CD4-positive, alpha-beta T cell (primary cell): ENCODE data around the gene KCNQ2. TPM values are rescaled to one million over a fixed set of nuclear protein-coding genes. Genes with fewer than 3 reads are reported as not detected.

ENCODE experiments used
- ATAC-seq: fragments of 200-7000 bp; cut with Tn5 transposase; one replicate; pipeline ENCODE4 v1.10.0; 2022; ENCODE audit warnings: mild to moderate bottlenecking; ENCODE audit not compliant: poor library complexity
- CTCF ChIA-PET: fragments of 350-600 bp; sonication (Branson Sonifier 250); formaldehyde crosslinking; loops from one replicate; lab custom pipeline; 2021; ENCODE audit warnings: antibody characterized with exemption, inconsistent platforms; lab: Charles Lee
- POLR2A ChIA-PET: fragments of 350-600 bp; sonication (Branson Sonifier 250); formaldehyde crosslinking; loops from one replicate; lab custom pipeline; 2021; ENCODE audit warnings: antibody characterized with exemption, inconsistent platforms; lab: Charles Lee
- DNase-seq, 14 experiments: peaks; one replicate each; pipeline ENCODE4 v3.0.0-alpha.2; 2013 to 2020; ENCODE audit warnings: mixed read lengths in 2 of 14
- H3K27ac ChIP-seq, 2 donors: one replicate each; pipeline versions ENCODE4 v1.5.1 to v1.7.0; 2013; ENCODE audit warnings: low read length in 2 of 2, low read depth in 1 of 2, mild to moderate bottlenecking in 1 of 2
- H3K27me3 ChIP-seq, 2 experiments: 1 replicate in 1 of 2; 2 replicates in 1 of 2; pipeline versions ENCODE4 v1.6.1 to v1.7.0; 2013; ENCODE audit warnings: low read length in 2 of 2, control low read depth in 1 of 2, mild to moderate bottlenecking in 1 of 2, moderate library complexity in 1 of 2; ENCODE audit not compliant: insufficient read depth in 2 of 2, control insufficient read depth in 1 of 2
- H3K36me3 ChIP-seq: one replicate; pipeline ENCODE4 v1.6.1; 2013; ENCODE audit warnings: low read length, control low read depth; ENCODE audit not compliant: insufficient read depth
- H3K4me1 ChIP-seq: one replicate; pipeline ENCODE4 v1.6.1; 2013; ENCODE audit warnings: low read length, control low read depth; ENCODE audit not compliant: insufficient read depth
- H3K4me3 ChIP-seq: one replicate; pipeline ENCODE4 v1.5.1; 2013; ENCODE audit warnings: mild to moderate bottlenecking, low read length, moderate library complexity
- H3K9me3 ChIP-seq, 2 experiments: 1 replicate in 1 of 2; 2 replicates in 1 of 2; pipeline versions ENCODE4 v1.6.1 to v1.7.0; 2013; ENCODE audit warnings: low read length in 2 of 2, mild to moderate bottlenecking in 2 of 2, control low read depth in 1 of 2, moderate library complexity in 1 of 2; ENCODE audit not compliant: control insufficient read depth in 1 of 2, insufficient read depth in 1 of 2
- H3K27ac Mint-ChIP-seq: one replicate; pipeline ENCODE4 v1.8.0; 2020; ENCODE audit warnings: mixed read lengths
- H3K27me3 Mint-ChIP-seq: one replicate; pipeline ENCODE4 v1.8.0; 2021; ENCODE audit warnings: mixed read lengths
- H3K36me3 Mint-ChIP-seq: one replicate; pipeline ENCODE4 v1.8.0; 2021; ENCODE audit warnings: low read depth, mixed read lengths
- H3K4me1 Mint-ChIP-seq: one replicate; pipeline ENCODE4 v1.8.0; 2021; ENCODE audit warnings: low read depth, mixed read lengths
- H3K4me3 Mint-ChIP-seq: one replicate; pipeline ENCODE4 v1.8.0; 2020; ENCODE audit warnings: mild to moderate bottlenecking, mixed read lengths
- H3K9me3 Mint-ChIP-seq: one replicate; pipeline ENCODE4 v1.8.0; 2020; ENCODE audit warnings: mixed read lengths
- CTCF ChIP-seq: fragments of 200-600 bp; IDR thresholded peaks from one replicate; pipeline ENCODE4 v1.8.0; 2022; ENCODE audit warnings: antibody characterized with exemption, mild to moderate bottlenecking
- intact Hi-C, 2 experiments: fragments of 100-400 bp; cut with DNase I in 1 of 2; cut with micrococcal nuclease in 1 of 2; formaldehyde crosslinking; loops; one replicate each; pipeline versions ENCODE4 v1.15.1 to v1.9.0; 2023 to 2025; cut with DNase I, micrococcal nuclease
- total RNA-seq, 174 experiments: library from RNA in 2 of 174; stranded (reverse) in 2 of 174; gene quantifications; one replicate each; pipeline ENCODE4 v1.2.3 and lab custom pipeline; 2021 to 2026

Gene KCNQ2
- total RNA-seq, 2 experiments from 2014 or later = not detected

DNA sequence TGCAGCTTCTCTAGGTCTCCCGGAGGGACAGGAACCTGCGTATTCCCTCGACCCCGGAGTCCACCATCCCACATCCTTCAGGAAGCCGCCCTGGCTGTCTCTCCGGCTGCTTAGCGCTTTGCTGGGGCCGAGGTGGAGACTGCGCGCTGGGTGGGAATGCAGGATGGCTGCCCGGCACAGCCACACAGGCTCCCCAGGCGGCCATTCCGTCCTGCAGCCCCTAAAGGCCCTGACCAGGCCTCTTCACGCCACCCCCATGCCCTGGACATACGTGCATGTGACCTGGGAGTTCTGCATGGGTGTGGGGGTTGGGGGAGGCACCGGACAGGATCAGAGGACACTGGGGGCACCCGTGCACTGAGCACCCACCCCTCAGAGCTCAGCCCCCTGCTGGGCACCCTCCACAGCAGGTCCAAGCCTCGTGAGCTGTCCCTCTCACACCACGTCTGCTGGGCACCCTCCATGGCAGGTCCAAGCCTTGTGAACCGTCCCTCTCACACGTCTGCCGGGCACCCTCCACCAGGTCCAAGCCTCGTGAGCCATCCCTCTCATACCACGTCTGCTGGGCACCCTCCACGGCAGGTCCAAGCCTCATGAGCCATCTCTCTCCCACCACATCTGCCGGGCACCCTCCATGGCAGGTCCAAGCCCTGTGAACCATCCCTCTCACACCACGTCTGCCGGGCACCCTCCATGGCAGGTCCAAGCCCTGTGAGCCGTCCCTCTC lies 70.9 kb downstream of the KCNQ2 start:
- H3K27ac ChIP-seq = no peak overlapping the region
- H3K4me3 ChIP-seq = no peak overlapping the region
- DNase-seq (no peak), ATAC-seq (no peak)
- Mint-ChIP-seq H3K4me3 (no peak overlapping the region), H3K4me1 (no peaks in the 10 kb centered on the region), H3K27me3 (peaks cover 5% of the 10 kb centered on the region), H3K9me3 (no peaks in the 10 kb centered on the region), H3K36me3 (no peaks in the 10 kb centered on the region), H3K27ac (no peak overlapping the region)
- H3K9me3 ChIP-seq = no peaks in the 10 kb centered on the region
- POLR2A ChIA-PET = no interaction called here
- TF ChIP-seq CTCF = no peak
- CTCF ChIA-PET = no interaction called here
- H3K4me1 ChIP-seq = no peaks in the 10 kb centered on the region
- intact Hi-C loops = no loop called here
- H3K36me3 ChIP-seq = no peaks in the 10 kb centered on the region
- peaks cover 0 to 3% of the 10 kb centered on the region in 2 experiments for H3K27me3 ChIP-seq

- H3K27ac ChIP-seq = no peak overlapping the region
- DNase-seq (no peak), ATAC-seq (no peak)
- Mint-ChIP-seq H3K4me3 (no peak overlapping the region), H3K27ac (no peak overlapping the region), H3K9me3 (no peaks in the 10 kb centered on the region), H3K36me3 (no peaks in the 10 kb centered on the region), H3K27me3 (peaks cover 6% of the 10 kb centered on the region), H3K4me1 (no peaks in the 10 kb centered on the region)
- H3K27me3 ChIP-seq = peaks cover 0 to 3% of the 10 kb centered on the region in 2 experiments
- no peaks in the 10 kb centered on the region for H3K9me3 ChIP-seq
- H3K4me3 ChIP-seq = no peak overlapping the region
- H3K4me1 ChIP-seq = no peaks in the 10 kb centered on the region
- H3K36me3 ChIP-seq = no peaks in the 10 kb centered on the region
- TF ChIP-seq CTCF = no peak
- intact Hi-C loops = no loop called here
- POLR2A ChIA-PET = no interaction called here
- CTCF ChIA-PET = no interaction called here
These were observed 71.8 kb downstream of the KCNQ2 start for GRCh38 chr20:63400486-63401210.

- ChIA-PET CTCF (no interaction called here), POLR2A (no interaction called here)
- no peaks in the 10 kb centered on the region for H3K36me3 ChIP-seq
- H3K9me3 Mint-ChIP-seq = no peaks in the 10 kb centered on the region
- H3K4me1 ChIP-seq = no peaks in the 10 kb centered on the region
- no peaks in the 10 kb centered on the region for H3K4me1 Mint-ChIP-seq
- no peak overlapping the region for H3K27ac Mint-ChIP-seq
- no peak overlapping the region for H3K27ac ChIP-seq
- intact Hi-C loops = no loop called here
- ATAC-seq (no peak), DNase-seq (no peak)
- no peak overlapping the region for H3K4me3 ChIP-seq
- peaks cover 10% of the 10 kb centered on the region for H3K27me3 Mint-ChIP-seq
- no peak overlapping the region for H3K4me3 Mint-ChIP-seq
- no peaks in the 10 kb centered on the region for H3K9me3 ChIP-seq
- no peak for TF ChIP-seq CTCF
- peaks cover 0 to 3% of the 10 kb centered on the region in 2 experiments for H3K27me3 ChIP-seq
- H3K36me3 Mint-ChIP-seq = no peaks in the 10 kb centered on the region
These were observed 72.7 kb downstream of the KCNQ2 start for GRCh38 chr20:63399596-63400375.
